Endodermal cell (in vitro differentiated cells): ENCODE results near the gene ONECUT3. TPM values are rescaled to one million over a fixed set of nuclear protein-coding genes. Genes with fewer than 3 reads are reported as not detected.

Source experiments
- DNase-seq: peaks from one replicate; pipeline ENCODE4 v3.0.0-alpha.2; 2017
- H3K27ac ChIP-seq: 2 replicates; pipeline ENCODE4 v1.5.1; 2013; ENCODE audit warnings: mild to moderate bottlenecking, low read depth, low read length, moderate library complexity
- H3K27me3 ChIP-seq: 2 replicates; pipeline ENCODE4 v1.6.1; 2013; ENCODE audit warnings: mild to moderate bottlenecking, low read length, moderate library complexity; ENCODE audit not compliant: insufficient read depth, control insufficient read depth, poor library complexity, severe bottlenecking
- H3K36me3 ChIP-seq: 2 replicates; pipeline ENCODE4 v1.7.0; 2013; ENCODE audit warnings: mild to moderate bottlenecking, low read length, moderate library complexity; ENCODE audit not compliant: control insufficient read depth, insufficient read depth
- H3K4me1 ChIP-seq: one replicate; pipeline ENCODE4 v1.7.0; 2013; ENCODE audit warnings: low read length; ENCODE audit not compliant: control insufficient read depth, insufficient read depth
- H3K4me3 ChIP-seq: 2 replicates; pipeline ENCODE4 v1.5.1; 2013; ENCODE audit warnings: mild to moderate bottlenecking, low read length, moderate library complexity
- H3K9ac ChIP-seq: 2 replicates; pipeline ENCODE4 v1.6.1; 2013; ENCODE audit warnings: mild to moderate bottlenecking, low read length, moderate library complexity; ENCODE audit not compliant: poor library complexity, severe bottlenecking; ENCODE audit errors: extremely low read depth
- H3K9me3 ChIP-seq: 2 replicates; pipeline ENCODE4 v1.6.1; 2013; ENCODE audit warnings: mild to moderate bottlenecking, low read length, moderate library complexity; ENCODE audit not compliant: control insufficient read depth
- H3K27ac Mint-ChIP-seq: 2 replicates; pipeline ENCODE4 v1.8.0; 2020; ENCODE audit warnings: mixed read lengths
- H3K27me3 Mint-ChIP-seq: 2 replicates; pipeline ENCODE4 v1.8.0; 2021; ENCODE audit warnings: mild to moderate bottlenecking, mixed read lengths; ENCODE audit not compliant: insufficient read depth
- H3K36me3 Mint-ChIP-seq: 2 replicates; pipeline ENCODE4 v1.8.0; 2020; ENCODE audit warnings: low read depth, mixed read lengths
- H3K4me1 Mint-ChIP-seq: 2 replicates; pipeline ENCODE4 v1.8.0; 2020; ENCODE audit warnings: mixed read lengths
- H3K4me3 Mint-ChIP-seq: 2 replicates; pipeline ENCODE4 v1.8.0; 2020; ENCODE audit warnings: mild to moderate bottlenecking, moderate library complexity, mixed read lengths
- H3K9me3 Mint-ChIP-seq: 2 replicates; pipeline ENCODE4 v1.8.0; 2020; ENCODE audit warnings: mild to moderate bottlenecking, mixed read lengths
- CTCF ChIP-seq: fragments of 200-600 bp; sonication (generic); conservative IDR thresholded peaks from 2 replicates; pipeline ENCODE4 v1.5.0; 2021; ENCODE audit warnings: antibody characterized with exemption, mild to moderate bottlenecking
- WGBS, 2 experiments: methylation state at CpG; one replicate each; pipeline versions ENCODE4 v1.1.5 to v1.1.7; 2013; ENCODE audit warnings: missing lambda C conversion rate in 2 of 2, mixed read lengths in 1 of 2; ENCODE audit not compliant: insufficient coverage in 1 of 2, insufficient read length in 1 of 2; 5-methylcytosine and 5-hydroxymethylcytosine counted together
- total RNA-seq, 2 donors: library from RNA; stranded (reverse); fragmentation: NEBNext Ultra II Directional in 1 of 2; extraction: Animal tissue kit (Norgen Biotek cat#: 25700) in 1 of 2; gene quantifications; 2 replicates in 1 of 2; 3 replicates in 1 of 2; pipeline ENCODE4 v1.2.1, GENCODE V29; 2021

ONECUT3 gene
- total RNA-seq, 2 donors from 2014 or later, result 0.04 TPM; not detected in 1

- H3K4me1 ChIP-seq, result no peaks in the 10 kb centered on the region
- no peaks in the 10 kb centered on the region for H3K9me3 ChIP-seq
- no peaks in the 10 kb centered on the region for H3K9me3 Mint-ChIP-seq
- H3K4me1 Mint-ChIP-seq, result no peaks in the 10 kb centered on the region
- no peak overlapping the region for H3K27ac ChIP-seq
- H3K36me3 Mint-ChIP-seq, result no peaks in the 10 kb centered on the region
- H3K4me3 ChIP-seq, result no peak overlapping the region
- no peak overlapping the region for H3K9ac ChIP-seq
- peaks cover 96% of the 10 kb centered on the region for H3K27me3 Mint-ChIP-seq
- peaks cover 76% of the 10 kb centered on the region for H3K27me3 ChIP-seq
- H3K4me3 Mint-ChIP-seq, result no peak overlapping the region
- TF ChIP-seq CTCF, result no peak
- whole genome bisulfite sequencing, 2 experiments, result 31 to 32% methylated on average over 20 to 28 of the region's 28 CpGs
- no peak for DNase-seq
- H3K27ac Mint-ChIP-seq, result no peak overlapping the region
- no peaks in the 10 kb centered on the region for H3K36me3 ChIP-seq
These were observed 18.9 kb upstream of the ONECUT3 start for GRCh38 chr19:1734321-1734966.

GRCh38 chr19:1736280-1736679 lies 17.0 kb upstream of the ONECUT3 start:
- no peak overlapping the region for H3K4me3 ChIP-seq
- H3K36me3 ChIP-seq, result no peaks in the 10 kb centered on the region
- Mint-ChIP-seq H3K27ac (no peak overlapping the region), H3K4me1 (no peaks in the 10 kb centered on the region), H3K27me3 (peaks cover 95% of the 10 kb centered on the region), H3K9me3 (peaks cover 6% of the 10 kb centered on the region), H3K36me3 (no peaks in the 10 kb centered on the region), H3K4me3 (no peak overlapping the region)
- no peaks in the 10 kb centered on the region for H3K9me3 ChIP-seq
- WGBS, 2 experiments, result 74 to 91% methylated on average over 3 of the region's 3 CpGs
- peaks cover 77% of the 10 kb centered on the region for H3K27me3 ChIP-seq
- H3K9ac ChIP-seq, result no peak overlapping the region
- H3K4me1 ChIP-seq, result no peaks in the 10 kb centered on the region
- DNase-seq, result no peak
- TF ChIP-seq CTCF, result no peak
- no peak overlapping the region for H3K27ac ChIP-seq

GRCh38 chr19:1736927-1737326 lies 16.4 kb upstream of the ONECUT3 start:
- peaks cover 76% of the 10 kb centered on the region for H3K27me3 ChIP-seq
- H3K36me3 Mint-ChIP-seq, result no peaks in the 10 kb centered on the region
- no peaks in the 10 kb centered on the region for H3K4me1 ChIP-seq
- no peaks in the 10 kb centered on the region for H3K36me3 ChIP-seq
- no peak overlapping the region for H3K4me3 ChIP-seq
- peaks cover 95% of the 10 kb centered on the region for H3K27me3 Mint-ChIP-seq
- no peak for TF ChIP-seq CTCF
- H3K4me3 Mint-ChIP-seq, result no peak overlapping the region
- H3K9me3 ChIP-seq, result no peaks in the 10 kb centered on the region
- no peaks in the 10 kb centered on the region for H3K4me1 Mint-ChIP-seq
- DNase-seq, result no peak
- no peak overlapping the region for H3K27ac ChIP-seq
- H3K9me3 Mint-ChIP-seq, result peaks cover 6% of the 10 kb centered on the region
- 73 to 75% methylated on average over 6 to 22 of the region's 22 CpGs for WGBS, 2 experiments
- no peak overlapping the region for H3K9ac ChIP-seq
- H3K27ac Mint-ChIP-seq, result no peak overlapping the region
